DMS153 (cell line): ENCODE results near the gene FAM83F.
"Not testable (repeated sequence)": the region's sequence is repeated elsewhere in the genome, so short reads cannot be mapped to it uniquely, and the experiment has no call there.

Source experiments
- DNase-seq: peaks from one replicate; lab custom pipeline; 2025; lab: John Stamatoyannopoulos, UW

FAM83F gene

GRCh38 chr22:40015358-40015976 is 20.7 kb downstream of the FAM83F start:
- DNase-seq = no peak

GRCh38 chr22:40018051-40018450 is 23.3 kb downstream of the FAM83F start:
- no peak for DNase-seq

GRCh38 chr22:40019100-40019499 is 24.3 kb downstream of the FAM83F start:
- DNase-seq = no peak

GRCh38 chr22:40020956-40021355 is 26.2 kb downstream of the FAM83F start:
- DNase-seq = no peak

GRCh38 chr22:40021401-40022000 is 26.7 kb downstream of the FAM83F start:
- peak; percentile 42 for DNase-seq

GRCh38 chr22:40022536-40023240 is 27.9 kb downstream of the FAM83F start:
- no peak for DNase-seq

GRCh38 chr22:40023341-40023841 is 28.6 kb downstream of the FAM83F start:
- DNase-seq = no peak

GRCh38 chr22:40024201-40025061 is 29.7 kb downstream of the FAM83F start:
- peak; percentile 70 for DNase-seq

- not testable (repeated sequence) for DNase-seq
Measured at GRCh38 chr22:40025062-40025379, 30.3 kb downstream of the FAM83F start.

GRCh38 chr22:40025856-40026255 is 31.1 kb downstream of the FAM83F start:
- no peak for DNase-seq

GRCh38 chr22:40026641-40027040 is 31.9 kb downstream of the FAM83F start:
- no peak for DNase-seq

GRCh38 chr22:40027191-40028097 is 32.7 kb downstream of the FAM83F start:
- no peak for DNase-seq

- no peak for DNase-seq
Measured at GRCh38 chr22:40028098-40028425, 33.3 kb downstream of the FAM83F start.

- no peak for DNase-seq
Measured at GRCh38 chr22:40029189-40029890, 34.6 kb downstream of the FAM83F start.

GRCh38 chr22:40030026-40030757 is 35.4 kb downstream of the FAM83F start:
- DNase-seq = no peak

- DNase-seq = no peak
Measured at GRCh38 chr22:40030758-40031095, 36.0 kb downstream of the FAM83F start.

GRCh38 chr22:40031766-40032470 is 37.2 kb downstream of the FAM83F start:
- no peak for DNase-seq

- DNase-seq = no peak
Measured at GRCh38 chr22:40033586-40034380, 39.0 kb downstream of the FAM83F start.

- no peak for DNase-seq
Measured at GRCh38 chr22:40035351-40035750, 40.6 kb downstream of the FAM83F start.
